IMR-90 (cell line): ENCODE results near the gene MRFAP1L1. TPM values are rescaled to one million over a fixed set of nuclear protein-coding genes. Genes with fewer than 3 reads are reported as not detected.

ENCODE experiments used
- ATAC-seq: fragments of 200-7000 bp; cut with Tn5 transposase; 2 replicates; pipeline ENCODE4 v1.9.1; 2020; ENCODE audit warnings: low read depth, mild to moderate bottlenecking, moderate library complexity
- BruUV-seq: library from RNA; stranded (reverse); fragments of 400-500 nt; replicated peaks from 2 replicates; lab custom pipeline; 2021; lab: Mats Ljungman, UMichigan
- CTCF ChIA-PET: fragments of 300-600 bp; formaldehyde crosslinking; extraction: SDS; loops from one replicate; lab custom pipeline; 2021; ENCODE audit warnings: antibody characterized with exemption; lab: Yijun Ruan, JAX
- POLR2A ChIA-PET: fragments of 300-600 bp; sonication (Branson Sonifier 250); formaldehyde crosslinking; loops from one replicate; lab custom pipeline; 2022; ENCODE audit warnings: antibody characterized with exemption; ENCODE audit not compliant: unreplicated experiment; lab: Charles Lee
- DNase-seq: peaks from one replicate; pipeline ENCODE4 v3.0.0; 2013
- H2AFZ ChIP-seq: replicated peaks from 2 replicates; pipeline ENCODE3; 2013; ENCODE audit warnings: low read length, mild to moderate bottlenecking; ENCODE audit not compliant: poor library complexity
- H2AK5ac ChIP-seq: 2 replicates; pipeline ENCODE4 v1.6.1; 2013; ENCODE audit warnings: low read depth, low read length, inconsistent platforms
- H2AK9ac ChIP-seq: replicated peaks from 2 replicates; pipeline ENCODE3; 2013; ENCODE audit warnings: mild to moderate bottlenecking, low read depth, low read length, moderate library complexity; ENCODE audit not compliant: poor library complexity
- H2BK120ac ChIP-seq: 2 replicates; pipeline ENCODE4 v1.6.1; 2013; ENCODE audit warnings: low read depth, low read length, inconsistent platforms
- H2BK15ac ChIP-seq: 3 replicates; pipeline ENCODE4 v1.6.1; 2013; ENCODE audit warnings: low read depth, low read length, inconsistent platforms
- H2BK20ac ChIP-seq: 2 replicates; pipeline ENCODE4 v1.6.1; 2013; ENCODE audit warnings: low read depth, mild to moderate bottlenecking, inconsistent platforms, low read length, moderate library complexity
- H2BK5ac ChIP-seq: 2 replicates; pipeline ENCODE4 v1.6.1; 2013; ENCODE audit warnings: mild to moderate bottlenecking, low read depth, low read length, inconsistent platforms; ENCODE audit not compliant: poor library complexity, severe bottlenecking
- H3K14ac ChIP-seq: replicated peaks from 2 replicates; pipeline ENCODE4 v1.6.1; 2013; ENCODE audit warnings: low read depth, low read length, inconsistent platforms
- H3K18ac ChIP-seq: 2 replicates; pipeline ENCODE4 v1.6.1; 2013; ENCODE audit warnings: low read depth, low read length, control low read depth
- H3K23ac ChIP-seq: 2 replicates; pipeline ENCODE4 v1.6.1; 2013; ENCODE audit warnings: low read depth, low read length, inconsistent platforms
- H3K27ac ChIP-seq: 2 replicates; pipeline ENCODE4 v1.5.1; 2013; ENCODE audit warnings: mild to moderate bottlenecking, control low read depth, low read length; ENCODE audit not compliant: insufficient read depth
- H3K27me3 ChIP-seq: 2 replicates; pipeline ENCODE4 v1.6.1; 2013; ENCODE audit warnings: low read length; ENCODE audit not compliant: control insufficient read depth, insufficient read depth
- H3K36me3 ChIP-seq: 2 replicates; pipeline ENCODE4 v1.6.1; 2013; ENCODE audit warnings: low read length, mixed read lengths; ENCODE audit not compliant: control insufficient read depth, insufficient read depth
- H3K4ac ChIP-seq: 2 replicates; pipeline ENCODE4 v1.6.1; 2013; ENCODE audit warnings: low read depth, low read length, inconsistent platforms
- H3K4me1 ChIP-seq: 2 replicates; pipeline ENCODE4 v1.6.1; 2013; ENCODE audit warnings: low read length, mixed read lengths; ENCODE audit not compliant: control insufficient read depth, insufficient read depth
- H3K4me2 ChIP-seq: 2 replicates; pipeline ENCODE4 v1.6.1; 2013; ENCODE audit warnings: low read depth, mild to moderate bottlenecking, control low read depth, low read length, moderate library complexity
- H3K4me3 ChIP-seq: 2 replicates; pipeline ENCODE4 v1.5.1; 2013; ENCODE audit warnings: low read depth, mild to moderate bottlenecking, control low read depth, low read length, moderate library complexity; ENCODE audit not compliant: insufficient read depth
- H3K56ac ChIP-seq: 2 replicates; pipeline ENCODE4 v1.6.1; 2013; ENCODE audit warnings: low read length, inconsistent platforms; ENCODE audit not compliant: insufficient read depth; ENCODE audit errors: extremely low read depth
- H3K79me1 ChIP-seq, 2 experiments: 2 replicates each; pipeline ENCODE4 v1.6.1; 2013; ENCODE audit warnings: low read length in 2 of 2, inconsistent platforms in 1 of 2, low read depth in 1 of 2
- H3K9ac ChIP-seq: 2 replicates; pipeline ENCODE4 v1.6.1; 2013; ENCODE audit warnings: low read depth, low read length, control low read depth
- H3K9me1 ChIP-seq: 2 replicates; pipeline ENCODE4 v1.6.1; 2013; ENCODE audit warnings: low read length, inconsistent platforms; ENCODE audit not compliant: insufficient read depth
- H3K9me3 ChIP-seq: 2 replicates; pipeline ENCODE4 v1.6.1; 2013; ENCODE audit warnings: low read length; ENCODE audit not compliant: control insufficient read depth, insufficient read depth
- H4K20me1 ChIP-seq: 2 replicates; pipeline ENCODE4 v1.6.1; 2013; ENCODE audit warnings: low read length, inconsistent platforms; ENCODE audit not compliant: insufficient read depth
- H4K5ac ChIP-seq: 2 replicates; pipeline ENCODE4 v1.6.1; 2013; ENCODE audit warnings: mild to moderate bottlenecking, low read depth, low read length, control low read depth
- H4K8ac ChIP-seq, 2 experiments: 2 replicates each; pipeline ENCODE4 v1.6.1; 2013; ENCODE audit warnings: low read depth in 2 of 2, low read length in 2 of 2, control low read depth in 1 of 2, inconsistent platforms in 1 of 2
- H4K91ac ChIP-seq: 2 replicates; pipeline ENCODE4 v1.6.1; 2013; ENCODE audit warnings: low read depth, low read length, inconsistent platforms; ENCODE audit not compliant: insufficient read depth
- BHLHE40 ChIP-seq: fragments of 150-350 bp; IDR thresholded peaks from 2 replicates; pipeline ENCODE4 v1.6.1; 2016; ENCODE audit warnings: mild to moderate bottlenecking, low read depth, low read length
- CEBPB ChIP-seq: IDR thresholded peaks from 2 replicates; pipeline ENCODE4 v1.6.1; 2012; ENCODE audit warnings: low read depth, low read length, improper control_type of control experiment
- FOS ChIP-seq: fragments of 150-350 bp; IDR thresholded peaks from 2 replicates; pipeline ENCODE4 v1.6.1; 2016; ENCODE audit warnings: low read depth, low read length
- MAFK ChIP-seq: IDR thresholded peaks from 2 replicates; pipeline ENCODE4 v1.6.1; 2012; ENCODE audit warnings: low read depth, low read length, improper control_type of control experiment
- MAZ ChIP-seq: IDR thresholded peaks from 2 replicates; pipeline ENCODE4 v1.6.1; 2012; ENCODE audit warnings: low read depth, mild to moderate bottlenecking, low read length, improper control_type of control experiment, moderate library complexity, borderline replicate concordance
- MXI1 ChIP-seq: IDR thresholded peaks from 2 replicates; pipeline ENCODE4 v1.6.1; 2012; ENCODE audit warnings: low read depth, mild to moderate bottlenecking, low read length, moderate library complexity, borderline replicate concordance
- NFE2L2 ChIP-seq: fragments of 150-350 bp; IDR thresholded peaks from 2 replicates; pipeline ENCODE4 v1.6.1; 2016; ENCODE audit warnings: low read depth, mild to moderate bottlenecking, low read length
- POLR2A ChIP-seq: IDR thresholded peaks from 2 replicates; pipeline ENCODE4 v1.6.1; 2012; ENCODE audit warnings: mild to moderate bottlenecking, low read depth, low read length
- RCOR1 ChIP-seq: IDR thresholded peaks from 2 replicates; pipeline ENCODE4 v1.6.1; 2012; ENCODE audit warnings: mild to moderate bottlenecking, low read length, improper control_type of control experiment; ENCODE audit not compliant: insufficient replicate concordance
- RFX5 ChIP-seq: IDR thresholded peaks from 2 replicates; pipeline ENCODE4 v1.8.0; 2012; ENCODE audit warnings: low read depth, mild to moderate bottlenecking, low read length, moderate library complexity
- WGBS, 2 experiments: methylation state at CpG; one replicate each; pipeline versions ENCODE4 v1.1.5 to v1.1.7; 2013; ENCODE audit warnings: missing lambda C conversion rate in 2 of 2; ENCODE audit not compliant: insufficient read length in 1 of 2; ENCODE audit errors: extremely low coverage in 2 of 2; 5-methylcytosine and 5-hydroxymethylcytosine counted together
- dilution Hi-C: fragments of 300-500 bp; cut with HindIII; formaldehyde crosslinking; loops from one replicate; pipeline ENCODE4 v1.14.3; 2018; ENCODE audit warnings: low sequenced_read_pairs; ENCODE audit not compliant: unreplicated experiment
- in situ Hi-C: fragments of 300-500 bp; cut with MboI; formaldehyde crosslinking; loops from 3 replicates; pipeline ENCODE4 v1.14.3; 2019; ENCODE audit warnings: low sequenced_read_pairs, inconsistent platforms, mixed read lengths
- intact Hi-C: fragments of 100-400 bp; cut with micrococcal nuclease; formaldehyde crosslinking; loops from 2 replicates; pipeline ENCODE4 v1.10.0; 2022
- polyA plus RNA-seq, 3 experiments: library from polyadenylated mRNA; depleted of rRNA; stranded (reverse); fragments of >200 nt; gene quantifications; 2 replicates each; pipeline ENCODE4 v1.2.3, GENCODE V29; 2012; ENCODE audit warnings: low replicate concordance in 1 of 3
- total RNA-seq: library from RNA; depleted of rRNA; stranded (reverse); fragments of >200 nt; gene quantifications from 2 replicates; pipeline ENCODE4 v1.2.3, GENCODE V29; 2012
- TF ChIP-seq, protein P1 (sequence below): fragments of 150-350 bp; IDR thresholded peaks from 2 replicates; pipeline ENCODE4 v1.6.1; 2016; ENCODE audit warnings: low read depth, mild to moderate bottlenecking, low read length, moderate library complexity, borderline replicate concordance
- TF ChIP-seq, protein P2 (sequence below): fragments of 150-350 bp; IDR thresholded peaks from 2 replicates; pipeline ENCODE4 v1.6.1; 2017; ENCODE audit warnings: mild to moderate bottlenecking, antibody characterized with exemption, low read length, low read depth

Gene MRFAP1L1
- total and polyA plus RNA-seq, 2 of the 4 experiments (the other 2 are of a cell fraction) = 31.7 to 47.0 TPM

DNA sequence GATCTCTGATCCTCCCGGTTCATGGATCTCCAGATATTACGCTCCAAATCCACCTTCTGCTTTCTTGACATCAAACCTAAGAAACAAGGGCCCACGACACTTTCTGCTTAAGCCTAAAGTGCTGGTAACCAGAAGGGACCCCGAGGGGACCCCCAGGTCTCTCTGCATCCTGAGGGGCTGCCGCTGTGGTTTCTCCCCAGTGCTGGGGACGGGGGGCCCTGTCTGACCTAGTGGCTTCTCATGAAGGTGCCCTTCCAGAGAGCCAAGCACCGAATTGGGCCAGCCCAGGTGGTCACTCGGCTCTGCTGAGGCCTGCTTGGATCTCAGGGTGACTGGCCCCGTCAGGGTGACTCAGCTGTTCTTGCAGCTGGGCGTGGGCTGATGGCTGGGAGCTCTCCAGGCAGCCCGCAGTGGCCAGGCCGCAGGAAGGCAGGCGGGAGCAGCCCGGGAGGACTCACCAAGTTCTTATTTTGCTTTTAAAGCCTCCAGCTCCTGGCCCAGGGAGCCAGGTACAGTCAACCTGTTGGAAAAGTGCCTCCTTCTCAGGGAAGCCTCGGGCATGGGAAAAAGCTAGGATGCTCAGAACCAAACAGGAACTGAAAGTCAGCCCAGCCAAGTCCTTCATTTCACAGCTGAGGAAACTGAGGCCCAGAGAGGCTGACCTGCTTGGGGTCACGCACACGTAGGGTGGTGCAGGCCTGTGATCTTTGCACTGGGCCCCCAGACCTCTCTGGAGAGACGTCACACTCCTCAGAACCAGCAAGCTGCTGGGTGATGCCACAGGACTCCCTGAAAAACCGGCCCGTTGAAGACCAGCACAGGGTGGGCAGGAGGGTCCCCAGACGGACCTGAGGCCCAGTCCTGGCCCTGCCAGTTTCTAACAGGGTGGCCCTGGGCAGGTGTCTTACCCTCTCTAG, 23.0 kb upstream of the MRFAP1L1 start (continued):
- TF ChIP-seq, protein P1, sequence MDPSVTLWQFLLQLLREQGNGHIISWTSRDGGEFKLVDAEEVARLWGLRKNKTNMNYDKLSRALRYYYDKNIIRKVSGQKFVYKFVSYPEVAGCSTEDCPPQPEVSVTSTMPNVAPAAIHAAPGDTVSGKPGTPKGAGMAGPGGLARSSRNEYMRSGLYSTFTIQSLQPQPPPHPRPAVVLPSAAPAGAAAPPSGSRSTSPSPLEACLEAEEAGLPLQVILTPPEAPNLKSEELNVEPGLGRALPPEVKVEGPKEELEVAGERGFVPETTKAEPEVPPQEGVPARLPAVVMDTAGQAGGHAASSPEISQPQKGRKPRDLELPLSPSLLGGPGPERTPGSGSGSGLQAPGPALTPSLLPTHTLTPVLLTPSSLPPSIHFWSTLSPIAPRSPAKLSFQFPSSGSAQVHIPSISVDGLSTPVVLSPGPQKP = no peak

DNA sequence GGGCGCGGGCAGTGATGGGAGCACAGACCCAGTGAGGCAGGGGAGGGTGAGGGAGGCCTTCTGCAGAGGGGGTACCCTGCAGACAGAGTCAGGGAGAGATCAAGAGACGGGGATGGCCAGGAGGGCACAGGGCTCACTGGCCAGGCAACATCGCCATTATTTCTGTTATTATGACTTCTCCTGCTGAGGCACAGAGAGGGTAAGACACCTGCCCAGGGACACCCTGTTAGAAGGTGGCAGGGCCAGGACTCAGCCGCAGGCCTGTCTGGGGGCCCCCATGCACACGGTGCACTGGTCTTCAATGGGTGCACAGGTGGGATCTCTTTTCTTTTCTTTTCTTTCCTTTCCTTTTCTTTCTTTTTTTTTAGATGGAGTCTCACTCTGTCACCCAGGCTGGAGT, 22.1 kb upstream of the MRFAP1L1 start:
- Histone ChIP-seq H3K27ac (no peak overlapping the region), H3K4me1 (peaks cover 9% of the 10 kb centered on the region), H2AK5ac (peak overlapping the region; percentile 67), H3K27me3 (no peaks in the 10 kb centered on the region; the same call in 1 of the 2 replicates), H2BK120ac (peak overlapping the region; percentile 100), H4K91ac (peak overlapping the region; percentile 99), H3K56ac (no peak overlapping the region), H4K20me1 (no peaks in the 10 kb centered on the region), H3K36me3 (no peaks in the 10 kb centered on the region), H3K23ac (no peak overlapping the region), H3K9me3 (no peaks in the 10 kb centered on the region), H2BK5ac (peak overlapping the region; percentile 62), H2AK9ac (peak overlapping the region; percentile 91), H3K4me3 (no peak overlapping the region), H2AFZ (peak overlapping the region; percentile 24), H4K5ac (peak overlapping the region; percentile 98; the same call in 1 of the 2 replicates), H3K14ac (peak overlapping the region; percentile 28; the same call in 1 of the 2 replicates), H3K18ac (peak overlapping the region; percentile 87), H3K9ac (no peak overlapping the region), H3K4ac (peak overlapping the region; percentile 86), H2BK20ac (peak overlapping the region; percentile 92), H3K79me1 (0 out of 4 replicates have a peak, but pooled peaks cover 0 to 4% of the 10 kb centered on the region in 2 experiments), H2BK15ac (peak overlapping the region; percentile 77; the same call in 2 of the 3 replicates), H3K9me1 (peaks cover 10% of the 10 kb centered on the region), H4K8ac (peak overlapping the region; percentile 92 to 95; a peak in 2 of 4 replicates), H3K4me2 (no peak overlapping the region)
- ChIA-PET POLR2A (no interaction called here), CTCF (no interaction called here)
- dilution Hi-C loops = no loop called here
- no TSS peak for BruUV-seq
- DNase-seq (no peak), ATAC-seq (no peak)
- WGBS, 2 experiments = 100% methylated on average over 2 of the region's 6 CpGs; no CpG with 5 or more reads in 1 of the 2 experiments
- in situ Hi-C loops = no loop called here
- intact Hi-C loops = no loop called here
- TF ChIP-seq BHLHE40 (no peak), RCOR1 (no peak), CEBPB (no peak), MAZ (no peak), POLR2A (no peak), MXI1 (no peak), FOS (no peak), RFX5 (no peak), NFE2L2 (no peak), MAFK (no peak)
- TF ChIP-seq, protein P2, sequence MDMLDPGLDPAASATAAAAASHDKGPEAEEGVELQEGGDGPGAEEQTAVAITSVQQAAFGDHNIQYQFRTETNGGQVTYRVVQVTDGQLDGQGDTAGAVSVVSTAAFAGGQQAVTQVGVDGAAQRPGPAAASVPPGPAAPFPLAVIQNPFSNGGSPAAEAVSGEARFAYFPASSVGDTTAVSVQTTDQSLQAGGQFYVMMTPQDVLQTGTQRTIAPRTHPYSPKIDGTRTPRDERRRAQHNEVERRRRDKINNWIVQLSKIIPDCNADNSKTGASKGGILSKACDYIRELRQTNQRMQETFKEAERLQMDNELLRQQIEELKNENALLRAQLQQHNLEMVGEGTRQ = no peak
- TF ChIP-seq, protein P1 = no peak
